GM13977 (cell line): ENCODE results near the gene RPS6KB2.

Experiments used
- DNase-seq: peaks from one replicate; pipeline ENCODE4 v3.0.0; 2012; ENCODE audit warnings: low spot score
- in situ Hi-C: fragments of 300-500 bp; cut with MboI; formaldehyde crosslinking; loops from one replicate; pipeline ENCODE4 v1.12.0; 2022; ENCODE audit warnings: low sequenced_read_pairs, low pct_unique_long_range_greater_than_20kb, mixed read lengths, inconsistent platforms; ENCODE audit not compliant: unreplicated experiment
- TF ChIP-seq, protein P1 (sequence below): IDR thresholded peaks from 2 replicates; pipeline ENCODE4 v1.5.1; 2012; ENCODE audit warnings: mild to moderate bottlenecking, control low read depth; ENCODE audit not compliant: insufficient read depth; ENCODE audit errors: extremely low read depth, missing control alignments

The RPS6KB2 gene

DNA sequence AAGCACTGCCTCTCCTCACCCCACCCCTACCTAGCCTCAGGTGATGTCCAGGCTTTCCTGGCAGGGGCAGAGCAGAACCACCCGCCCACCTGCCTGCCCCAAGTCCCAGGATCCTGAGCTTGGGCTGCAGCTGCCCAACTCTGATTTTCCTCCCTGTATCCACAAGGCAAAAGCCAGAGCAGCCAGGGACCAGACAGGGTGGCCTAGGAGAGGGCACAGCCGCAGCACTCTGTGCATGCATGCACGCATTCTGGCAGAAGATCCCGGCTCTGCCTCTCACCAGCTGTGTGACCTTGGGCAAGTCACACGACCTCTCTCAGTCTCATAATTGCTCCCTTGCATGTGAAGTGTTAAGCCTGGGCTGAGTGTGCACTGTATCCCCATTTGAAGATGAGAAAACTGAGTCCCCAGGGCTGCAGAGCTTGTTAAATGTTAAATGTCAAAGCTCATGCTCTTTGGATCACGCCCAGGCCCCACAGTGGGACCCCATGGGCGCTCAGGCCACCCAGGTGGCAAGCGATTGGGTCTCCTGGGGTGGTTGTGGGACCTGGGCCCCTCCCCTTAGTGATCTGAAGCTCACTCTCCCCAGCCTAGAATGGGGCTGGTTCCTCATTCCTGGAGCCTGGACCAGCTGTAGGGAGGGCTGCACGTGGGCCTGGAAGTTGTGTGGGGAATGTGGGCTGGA is 15.7 kb upstream of the RPS6KB2 start:
- no peak for DNase-seq
- in situ Hi-C loops: no loop called here
- TF ChIP-seq, protein P1, sequence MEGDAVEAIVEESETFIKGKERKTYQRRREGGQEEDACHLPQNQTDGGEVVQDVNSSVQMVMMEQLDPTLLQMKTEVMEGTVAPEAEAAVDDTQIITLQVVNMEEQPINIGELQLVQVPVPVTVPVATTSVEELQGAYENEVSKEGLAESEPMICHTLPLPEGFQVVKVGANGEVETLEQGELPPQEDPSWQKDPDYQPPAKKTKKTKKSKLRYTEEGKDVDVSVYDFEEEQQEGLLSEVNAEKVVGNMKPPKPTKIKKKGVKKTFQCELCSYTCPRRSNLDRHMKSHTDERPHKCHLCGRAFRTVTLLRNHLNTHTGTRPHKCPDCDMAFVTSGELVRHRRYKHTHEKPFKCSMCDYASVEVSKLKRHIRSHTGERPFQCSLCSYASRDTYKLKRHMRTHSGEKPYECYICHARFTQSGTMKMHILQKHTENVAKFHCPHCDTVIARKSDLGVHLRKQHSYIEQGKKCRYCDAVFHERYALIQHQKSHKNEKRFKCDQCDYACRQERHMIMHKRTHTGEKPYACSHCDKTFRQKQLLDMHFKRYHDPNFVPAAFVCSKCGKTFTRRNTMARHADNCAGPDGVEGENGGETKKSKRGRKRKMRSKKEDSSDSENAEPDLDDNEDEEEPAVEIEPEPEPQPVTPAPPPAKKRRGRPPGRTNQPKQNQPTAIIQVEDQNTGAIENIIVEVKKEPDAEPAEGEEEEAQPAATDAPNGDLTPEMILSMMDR: no peak

DNA sequence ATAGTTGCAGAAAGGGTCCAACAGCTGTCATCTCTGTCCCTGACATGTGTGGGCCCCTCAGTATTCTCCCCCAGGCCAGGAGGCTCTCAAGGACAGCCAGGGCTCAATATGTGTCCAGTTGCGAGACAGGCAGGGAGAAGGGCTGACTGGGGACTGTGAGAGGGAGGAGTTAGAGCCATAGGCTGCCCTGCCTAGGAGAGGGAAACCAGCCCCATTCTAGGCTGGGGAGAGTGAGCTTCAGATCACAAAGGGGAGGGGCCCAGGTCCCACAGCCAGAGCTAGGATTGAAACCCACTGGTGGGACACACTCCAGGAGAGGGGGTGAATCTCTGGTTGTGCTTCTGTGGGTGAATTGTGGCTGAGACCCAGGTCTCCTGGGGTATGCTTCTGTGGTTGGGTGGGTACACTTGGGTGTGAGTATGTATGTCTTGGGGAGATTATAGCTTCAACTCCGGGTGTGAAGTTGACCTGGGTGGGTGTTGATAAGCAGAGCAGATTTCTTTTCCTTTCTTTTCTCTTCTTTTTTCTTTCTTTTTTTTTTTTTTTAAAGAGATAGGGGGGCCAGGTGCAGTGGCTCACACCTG is 14.9 kb upstream of the RPS6KB2 start:
- TF ChIP-seq, protein P1: no peak
- DNase-seq: no peak
- in situ Hi-C loops: no loop called here

DNA sequence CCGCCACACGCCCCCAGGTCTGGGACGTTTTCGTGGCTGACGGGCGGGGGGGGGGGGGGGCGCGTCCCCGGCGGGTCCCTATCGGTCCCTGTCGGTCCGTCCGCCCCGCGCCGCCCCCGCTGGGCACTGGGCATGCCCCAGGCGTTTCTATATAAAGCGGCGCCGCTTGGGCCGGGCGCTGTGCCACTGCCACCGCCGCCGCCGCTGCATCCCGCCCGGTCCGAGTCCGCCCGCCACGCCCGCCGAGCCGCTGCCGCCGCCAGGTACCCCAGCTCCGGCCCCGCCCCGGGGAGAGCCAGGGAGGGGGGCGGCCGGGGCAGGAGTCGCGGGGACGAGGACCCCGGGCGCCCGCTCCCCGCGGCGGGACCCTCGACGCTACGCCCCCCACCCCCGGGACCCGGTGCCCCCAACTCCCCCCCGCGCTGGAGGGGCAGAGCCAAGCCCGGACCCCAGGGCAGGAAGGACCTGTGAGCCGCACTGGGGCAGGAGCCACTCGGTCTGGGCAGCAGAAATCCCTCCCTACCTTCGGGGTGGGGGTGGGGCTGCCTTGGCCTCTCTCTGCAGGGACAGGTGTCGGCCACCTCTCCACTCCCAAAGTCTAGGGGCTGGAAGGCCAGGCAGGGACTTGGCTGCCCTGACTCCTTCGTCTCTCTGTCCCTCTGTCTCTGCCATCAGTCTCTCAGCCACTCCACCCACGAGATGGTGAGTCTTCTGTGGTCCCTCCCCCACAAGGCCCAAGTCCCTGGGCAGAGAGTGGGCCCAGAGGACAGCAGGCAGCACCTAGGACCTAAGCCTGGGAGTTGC is 12.6 kb upstream of the RPS6KB2 start, which contains the start of gene CARNS1:
TSS of gene CARNS1 (plus strand) at position 178 of the 804 bp plus-strand sequence. CDS start at position 700, 522 bp downstream.
- DNase-seq: no peak
- TF ChIP-seq, protein P1: no peak
- in situ Hi-C loops: no loop called here

DNA sequence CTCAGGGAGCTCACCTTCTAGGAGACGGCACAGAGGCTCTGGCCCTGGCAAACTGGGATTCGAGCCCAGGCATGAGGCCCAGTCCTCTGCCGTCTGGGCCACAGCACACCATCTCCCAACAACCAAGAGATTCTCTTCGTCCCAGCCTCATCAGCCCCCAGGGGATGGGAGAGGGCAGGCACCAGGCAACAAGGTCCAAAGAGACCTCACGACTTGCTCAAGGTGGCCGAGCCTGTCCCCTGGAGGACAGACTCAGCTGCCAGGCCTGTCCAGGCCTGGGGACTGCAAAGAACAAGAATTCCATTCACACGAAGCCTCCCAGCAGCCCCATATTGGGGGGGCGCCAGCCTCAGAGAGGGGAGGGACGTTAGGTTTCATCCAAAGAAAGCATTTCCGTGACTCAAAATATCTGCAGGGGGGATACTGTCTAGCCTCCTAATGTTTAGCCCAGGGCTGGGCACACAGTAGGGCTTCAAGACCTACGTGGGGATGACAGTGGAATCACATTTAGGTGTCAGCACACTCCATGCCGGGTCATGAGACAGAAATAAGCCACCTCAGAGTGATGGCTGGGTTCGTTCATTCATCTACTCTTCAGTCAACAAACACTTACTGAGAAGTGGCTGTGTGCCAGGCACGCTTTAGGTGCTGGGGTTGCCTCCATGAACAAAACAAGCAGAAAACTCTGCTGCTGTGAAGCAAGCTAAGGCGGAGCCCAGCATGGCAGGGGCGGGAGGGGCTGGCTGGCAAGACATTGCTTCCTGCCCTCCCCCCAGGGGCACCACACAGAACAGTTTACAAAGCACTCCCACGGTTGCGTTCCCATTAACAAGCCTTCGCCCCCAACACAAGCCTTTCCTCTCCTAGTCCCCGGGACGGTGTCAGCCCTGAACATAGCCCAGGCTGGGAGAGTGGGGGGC is 11.6 kb upstream of the RPS6KB2 start:
- DNase-seq: no peak
- in situ Hi-C loops: no loop called here
- TF ChIP-seq, protein P1: no peak

DNA sequence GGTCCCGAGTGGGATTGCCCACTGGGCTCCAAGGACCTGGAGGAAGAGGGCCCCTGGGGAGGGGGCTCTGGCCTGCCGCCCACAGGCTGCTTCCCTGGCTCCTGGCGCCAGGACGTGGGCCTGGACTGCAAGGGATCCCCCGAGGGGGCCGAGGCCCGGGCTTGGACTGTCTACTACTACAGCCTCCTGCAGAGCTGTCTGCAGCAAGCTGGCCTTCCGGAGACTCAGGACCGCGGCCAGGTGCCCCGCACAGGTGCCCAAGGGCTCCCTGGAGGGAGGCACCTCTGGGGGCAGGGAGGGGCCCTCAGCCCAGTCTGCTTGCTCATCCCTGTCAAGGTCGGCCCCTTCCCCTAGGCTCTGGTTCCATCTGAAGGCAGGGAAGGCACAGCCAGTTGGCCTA is 10.9 kb upstream of the RPS6KB2 start:
- no peak for DNase-seq
- in situ Hi-C loops: no loop called here
- TF ChIP-seq, protein P1: no peak
